ENCODE measurements around the gene CCDC91. TPM values are rescaled to one million over a fixed set of nuclear protein-coding genes. Genes with fewer than 3 reads are reported as not detected.

Gene CCDC91, protein sequence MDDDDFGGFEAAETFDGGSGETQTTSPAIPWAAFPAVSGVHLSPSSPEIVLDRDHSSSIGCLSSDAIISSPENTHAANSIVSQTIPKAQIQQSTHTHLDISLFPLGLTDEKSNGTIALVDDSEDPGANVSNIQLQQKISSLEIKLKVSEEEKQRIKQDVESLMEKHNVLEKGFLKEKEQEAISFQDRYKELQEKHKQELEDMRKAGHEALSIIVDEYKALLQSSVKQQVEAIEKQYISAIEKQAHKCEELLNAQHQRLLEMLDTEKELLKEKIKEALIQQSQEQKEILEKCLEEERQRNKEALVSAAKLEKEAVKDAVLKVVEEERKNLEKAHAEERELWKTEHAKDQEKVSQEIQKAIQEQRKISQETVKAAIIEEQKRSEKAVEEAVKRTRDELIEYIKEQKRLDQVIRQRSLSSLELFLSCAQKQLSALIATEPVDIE
- total RNA-seq (2021; ENCODE audit: unreplicated experiment) (26.9 TPM), Bru-seq, nascent RNA (percentile 84 among the genes with signal in this experiment), BruChase-seq, experiment 1, labeled RNA remaining after a 2-hour chase (percentile 67 among the genes with signal in this experiment), BruChase-seq, experiment 2, labeled RNA remaining after a 6-hour chase (percentile 58 among the genes with signal in this experiment)
- 33.2 TPM for polyA plus RNA-seq (2012; ENCODE audit: insufficient read length)
- long read RNA-seq, transcript CCDC91-205 (11 exons, 1,301 nt), result major isoform, 5 of 32 reads
- long read RNA-seq, partial matches to known transcripts, result 9 of 32 reads
- long read RNA-seq, other reads (novel, unspliced or antisense), result 17 of 32 reads

DNA sequence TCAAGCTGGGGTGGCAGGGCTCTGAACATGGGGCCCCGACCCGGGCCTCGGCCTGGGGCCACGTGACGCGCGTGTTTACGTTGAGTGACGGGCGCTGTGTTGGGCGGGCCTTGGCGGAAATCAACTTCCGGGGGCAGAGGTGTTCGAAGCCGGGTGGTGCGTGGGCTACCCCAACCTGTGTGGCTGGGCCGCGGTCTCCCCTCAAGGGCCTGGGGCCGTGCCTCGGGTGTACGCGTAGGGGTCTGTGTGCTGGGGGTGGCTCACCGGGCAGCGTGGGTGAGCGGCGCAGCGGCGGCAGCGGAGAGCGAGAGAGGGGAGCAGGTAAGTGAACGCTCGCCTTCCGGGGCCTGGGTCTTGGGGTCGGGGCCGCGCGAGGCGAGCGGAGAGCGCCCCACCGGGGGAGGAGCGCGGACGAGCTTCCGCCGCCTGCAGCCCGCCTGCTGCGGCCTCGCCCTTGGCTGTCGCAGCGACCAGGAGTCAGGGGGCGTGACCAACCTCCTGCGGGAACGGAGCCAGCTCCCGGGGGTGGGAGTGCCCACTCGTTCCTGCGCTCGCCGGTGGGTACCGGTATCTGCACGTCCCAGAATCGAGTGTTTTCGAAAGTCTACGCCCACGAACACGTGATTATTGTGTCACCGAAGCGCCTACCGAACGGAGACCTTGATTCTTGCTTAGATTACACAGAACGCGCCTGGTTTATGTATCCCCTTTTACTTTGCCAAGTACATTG, at the start of gene CCDC91:
Gene CCDC91 (plus strand): TSS at position 136 of the 730 bp plus-strand sequence. CDS start 66,760 bp downstream, outside the sequence.
- DNase-seq (ENCODE audit: low read depth, low spot score) (peak; percentile 72), ATAC-seq (peak; percentile 98)
- intact Hi-C loops (cut with micrococcal nuclease; ENCODE audit: unreplicated experiment) (no loop called here), in situ Hi-C loops (cut with HindIII; ENCODE audit: low pct_unique_long_range_greater_than_20kb, low sequenced_read_pairs) (no loop called here)
- ChIA-PET CTCF (no interaction called here), POLR2A (interaction anchor here (0.6 kb wide), 1 partner anchor 1015 kb away, joined by 3 read pairs; no protein-coding TSS in a partner anchor)
- Histone ChIP-seq H3K4me1 (ENCODE audit: control insufficient read depth, insufficient read depth, low read length) (peaks cover 17% of the 10 kb centered on the region), H3K27me3 (ENCODE audit: control insufficient read depth, insufficient read depth, low read length) (no peaks in the 10 kb centered on the region), H3K36me3 (ENCODE audit: control insufficient read depth, insufficient read depth, low read length) (no peaks in the 10 kb centered on the region), H3K4me3 (ENCODE audit: low read depth in 2 of 2, low read length in 2 of 2) (peak within 1 kb of the TSS; percentile 71 to 97), H3K9me3 (ENCODE audit: control insufficient read depth, insufficient read depth, low read depth, low read length) (peaks cover 9% of the 10 kb centered on the region; the same call in 1 of the 2 replicates), H3K27ac (ENCODE audit: low read length) (peak within 1 kb of the TSS; percentile 95)
- TF ChIP-seq TCF7L2 (IDR thresholded peaks at IDR 0.05; ENCODE audit: low read depth, low read length), result no peak
- TF ChIP-seq SIN3A (IDR thresholded peaks at IDR 0.05; ENCODE audit: borderline replicate concordance, insufficient read depth, low read depth, low read length), result peak; percentile 84; the same call in 1 of the 2 replicates
- no peak for TF ChIP-seq REST (IDR thresholded peaks at IDR 0.05; ENCODE audit: insufficient read depth in 1 of 2, low read depth in 2 of 2, low read length in 1 of 2)
- peak; percentile 83 for TF ChIP-seq POLR2AphosphoS5 (IDR thresholded peaks at IDR 0.05; ENCODE audit: low read depth, low read length)
- TF ChIP-seq, protein P1, sequence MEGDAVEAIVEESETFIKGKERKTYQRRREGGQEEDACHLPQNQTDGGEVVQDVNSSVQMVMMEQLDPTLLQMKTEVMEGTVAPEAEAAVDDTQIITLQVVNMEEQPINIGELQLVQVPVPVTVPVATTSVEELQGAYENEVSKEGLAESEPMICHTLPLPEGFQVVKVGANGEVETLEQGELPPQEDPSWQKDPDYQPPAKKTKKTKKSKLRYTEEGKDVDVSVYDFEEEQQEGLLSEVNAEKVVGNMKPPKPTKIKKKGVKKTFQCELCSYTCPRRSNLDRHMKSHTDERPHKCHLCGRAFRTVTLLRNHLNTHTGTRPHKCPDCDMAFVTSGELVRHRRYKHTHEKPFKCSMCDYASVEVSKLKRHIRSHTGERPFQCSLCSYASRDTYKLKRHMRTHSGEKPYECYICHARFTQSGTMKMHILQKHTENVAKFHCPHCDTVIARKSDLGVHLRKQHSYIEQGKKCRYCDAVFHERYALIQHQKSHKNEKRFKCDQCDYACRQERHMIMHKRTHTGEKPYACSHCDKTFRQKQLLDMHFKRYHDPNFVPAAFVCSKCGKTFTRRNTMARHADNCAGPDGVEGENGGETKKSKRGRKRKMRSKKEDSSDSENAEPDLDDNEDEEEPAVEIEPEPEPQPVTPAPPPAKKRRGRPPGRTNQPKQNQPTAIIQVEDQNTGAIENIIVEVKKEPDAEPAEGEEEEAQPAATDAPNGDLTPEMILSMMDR (IDR thresholded peaks at IDR 0.05), result no peak
- no TSS peak for BruUV-seq (replicated peaks)

GRCh38 chr12:28144059-28144458, 46.2 kb upstream of the CCDC91 start:
- no peak overlapping the region for H3K27ac ChIP-seq (ENCODE audit: low read length)
- DNase-seq (ENCODE audit: low read depth, low spot score) (no peak), ATAC-seq (no peak)
- H3K36me3 ChIP-seq (ENCODE audit: control insufficient read depth, insufficient read depth, low read length), result no peaks in the 10 kb centered on the region
- in situ Hi-C loops (cut with HindIII; ENCODE audit: low pct_unique_long_range_greater_than_20kb, low sequenced_read_pairs), result no loop called here
- TF ChIP-seq TCF7L2 (IDR thresholded peaks at IDR 0.05; ENCODE audit: low read depth, low read length) (no peak), REST (IDR thresholded peaks at IDR 0.05; ENCODE audit: insufficient read depth in 1 of 2, low read depth in 2 of 2, low read length in 1 of 2) (no peak), SIN3A (IDR thresholded peaks at IDR 0.05; ENCODE audit: borderline replicate concordance, insufficient read depth, low read depth, low read length) (no peak), POLR2AphosphoS5 (IDR thresholded peaks at IDR 0.05; ENCODE audit: low read depth, low read length) (no peak)
- TF ChIP-seq, protein P1 (IDR thresholded peaks at IDR 0.05), result no peak
- H3K4me1 ChIP-seq (ENCODE audit: control insufficient read depth, insufficient read depth, low read length), result no peaks in the 10 kb centered on the region
- POLR2A ChIA-PET, result no interaction called here
- CTCF ChIA-PET, result no interaction called here
- intact Hi-C loops (cut with micrococcal nuclease; ENCODE audit: unreplicated experiment), result no loop called here
- H3K27me3 ChIP-seq (ENCODE audit: control insufficient read depth, insufficient read depth, low read length), result no peaks in the 10 kb centered on the region
- no TSS peak for BruUV-seq (replicated peaks)
- no peaks in the 10 kb centered on the region for H3K9me3 ChIP-seq (ENCODE audit: control insufficient read depth, insufficient read depth, low read depth, low read length)
- no peak overlapping the region for H3K4me3 ChIP-seq (ENCODE audit: low read depth in 2 of 2, low read length in 2 of 2)
